Mammary epithelial cell (primary cell): ENCODE results near the gene MED20.

Experiments used
- EZH2 ChIP-seq: IDR thresholded peaks from 2 replicates; pipeline ENCODE4 v1.6.1; 2012; ENCODE audit warnings: low read length, inconsistent platforms, borderline replicate concordance
- TF ChIP-seq, protein P1 (sequence below), 2 donors: IDR thresholded peaks in 1 of 2; conservative IDR thresholded peaks in 1 of 2; 2 replicates each; pipeline ENCODE4 v1.5.1; 2011 to 2012; ENCODE audit warnings: inconsistent platforms in 2 of 2, low read length in 2 of 2, mild to moderate bottlenecking in 2 of 2, control low read depth in 1 of 2, low read depth in 1 of 2; ENCODE audit not compliant: insufficient read depth in 1 of 2; ENCODE audit errors: extremely low read depth in 1 of 2

DNA sequence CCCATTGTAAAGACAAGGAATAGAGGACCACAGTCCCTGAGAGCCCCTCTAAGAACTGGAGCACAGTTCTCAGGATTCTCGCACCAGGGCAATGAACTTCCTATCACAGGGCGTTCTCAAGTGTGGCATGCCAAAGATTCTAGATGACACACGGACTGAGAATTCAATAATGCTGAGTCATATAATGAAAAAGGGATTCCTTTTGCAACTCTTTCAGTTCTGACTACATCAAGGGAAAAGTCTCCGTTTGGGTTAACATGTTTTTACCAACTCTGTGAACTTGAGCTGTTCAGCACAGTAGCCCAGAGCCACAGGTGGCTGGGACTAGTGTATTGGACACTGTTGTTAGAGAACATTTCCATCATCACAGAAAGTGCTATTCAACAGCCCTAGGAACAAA lies 3.4 kb downstream of the MED20 start:
- TF ChIP-seq, protein P1, sequence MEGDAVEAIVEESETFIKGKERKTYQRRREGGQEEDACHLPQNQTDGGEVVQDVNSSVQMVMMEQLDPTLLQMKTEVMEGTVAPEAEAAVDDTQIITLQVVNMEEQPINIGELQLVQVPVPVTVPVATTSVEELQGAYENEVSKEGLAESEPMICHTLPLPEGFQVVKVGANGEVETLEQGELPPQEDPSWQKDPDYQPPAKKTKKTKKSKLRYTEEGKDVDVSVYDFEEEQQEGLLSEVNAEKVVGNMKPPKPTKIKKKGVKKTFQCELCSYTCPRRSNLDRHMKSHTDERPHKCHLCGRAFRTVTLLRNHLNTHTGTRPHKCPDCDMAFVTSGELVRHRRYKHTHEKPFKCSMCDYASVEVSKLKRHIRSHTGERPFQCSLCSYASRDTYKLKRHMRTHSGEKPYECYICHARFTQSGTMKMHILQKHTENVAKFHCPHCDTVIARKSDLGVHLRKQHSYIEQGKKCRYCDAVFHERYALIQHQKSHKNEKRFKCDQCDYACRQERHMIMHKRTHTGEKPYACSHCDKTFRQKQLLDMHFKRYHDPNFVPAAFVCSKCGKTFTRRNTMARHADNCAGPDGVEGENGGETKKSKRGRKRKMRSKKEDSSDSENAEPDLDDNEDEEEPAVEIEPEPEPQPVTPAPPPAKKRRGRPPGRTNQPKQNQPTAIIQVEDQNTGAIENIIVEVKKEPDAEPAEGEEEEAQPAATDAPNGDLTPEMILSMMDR (conservative IDR thresholded peaks at IDR 0.05 in 1 of 2, IDR thresholded peaks at IDR 0.05 in 1 of 2; ENCODE audit: extremely low read depth in 1 of 2, insufficient read depth in 1 of 2, low read depth in 1 of 2, low read length in 2 of 2) = no peak
- no peak for TF ChIP-seq EZH2
